K562 (cell line): ENCODE results near the gene SYMPK. TPM values are rescaled to one million over a fixed set of nuclear protein-coding genes. Genes with fewer than 3 reads are reported as not detected.
A peak's percentile ranks its signal among the peaks of the same experiment; 100 is the strongest.

Source experiments
- ATAC-seq: fragments of 200-7000 bp; cut with Tn5 transposase; 3 replicates; pipeline ENCODE4 v1.9.1; 2020; ENCODE audit warnings: moderate library complexity
- BruUV-seq: library from RNA; stranded (reverse); fragments of 400-500 nt; replicated peaks from 2 replicates; lab custom pipeline; 2021; lab: Mats Ljungman, UMichigan
- CTCF ChIA-PET: fragments of 300-600 bp; formaldehyde crosslinking; extraction: SDS; loops from one replicate; lab custom pipeline; 2021; ENCODE audit warnings: low intra/inter-chr PET ratio; lab: Yijun Ruan, JAX
- POLR2A ChIA-PET: fragments of 300-600, 350-650 bp; sonication (Branson Sonifier 250); formaldehyde crosslinking; extraction: SDS; loops from one replicate; lab custom pipeline; 2021; ENCODE audit warnings: antibody characterized with exemption, inconsistent platforms; lab: Yijun Ruan, JAX
- DNase-seq, 4 experiments: peaks; one replicate each; pipeline versions ENCODE4 v3.0.0 to v3.0.0-alpha.2; 2011 to 2018; ENCODE audit warnings: low spot score in 3 of 4, mixed read lengths in 3 of 4; ENCODE audit errors: extremely low read depth in 1 of 4
- FAIRE-seq: peaks from 2 replicates; lab custom pipeline; 2011; peaks lifted over from hg19 to GRCh38; lab: Jason Lieb, UNC
- H2AFZ ChIP-seq: 2 replicates; pipeline ENCODE4 v1.6.0; 2011; ENCODE audit warnings: low read depth, low read length, control low read depth, inconsistent platforms
- H3K27ac ChIP-seq: fragments of 200-600 bp; 3 replicates; pipeline ENCODE4 v1.8.0; 2011; ENCODE audit warnings: low read depth, mild to moderate bottlenecking, control low read depth, inconsistent platforms, low read length, moderate library complexity, mixed read lengths; ENCODE audit errors: extremely low read depth
- H3K27me3 ChIP-seq, 2 experiments: fragments of 300-600 bp in 1 of 2; 2 replicates in 1 of 2; 3 replicates in 1 of 2; pipeline versions ENCODE4 v1.6.0 to v1.8.0; 2011; ENCODE audit warnings: inconsistent platforms in 2 of 2, low read length in 2 of 2, mild to moderate bottlenecking in 1 of 2, mixed read lengths in 1 of 2, moderate library complexity in 1 of 2; ENCODE audit not compliant: control insufficient read depth in 2 of 2, insufficient read depth in 2 of 2
- H3K36me3 ChIP-seq: fragments of 300-600 bp; 3 replicates; pipeline ENCODE4 v1.8.0; 2011; ENCODE audit warnings: mild to moderate bottlenecking, low read length, inconsistent platforms; ENCODE audit not compliant: control insufficient read depth, insufficient read depth
- H3K4me1 ChIP-seq, 2 experiments: fragments of 200-600 bp in 1 of 2; replicated peaks in 1 of 2; 2 replicates in 1 of 2; 3 replicates in 1 of 2; pipeline versions ENCODE4 v1.5.1 to v1.8.0; 2011; ENCODE audit warnings: inconsistent platforms in 2 of 2, low read length in 2 of 2, mild to moderate bottlenecking in 1 of 2, mixed read lengths in 1 of 2, moderate library complexity in 1 of 2; ENCODE audit not compliant: control insufficient read depth in 2 of 2, insufficient read depth in 2 of 2
- H3K4me2 ChIP-seq: 2 replicates; pipeline ENCODE4 v1.6.1; 2011; ENCODE audit warnings: low read length, control low read depth, inconsistent platforms, mixed read lengths; ENCODE audit not compliant: insufficient read depth
- H3K4me3 ChIP-seq: fragments of 200-600 bp; sonication (generic), shearing (Covaris generic); 2 replicates; pipeline ENCODE4 v1.5.1; 2016; ENCODE audit warnings: control low read depth, inconsistent platforms
- H3K79me2 ChIP-seq: fragments of 200-600 bp; 3 replicates; pipeline ENCODE4 v1.8.0; 2011; ENCODE audit warnings: low read length, inconsistent platforms; ENCODE audit not compliant: control insufficient read depth, insufficient read depth
- H3K9ac ChIP-seq, 2 experiments: 2 replicates each; pipeline versions ENCODE4 v1.6.0 to v1.6.1; 2011; ENCODE audit warnings: low read depth in 2 of 2, low read length in 2 of 2, control low read depth in 1 of 2, inconsistent platforms in 1 of 2, mild to moderate bottlenecking in 1 of 2, mixed read lengths in 1 of 2; ENCODE audit not compliant: insufficient read depth in 1 of 2
- H3K9me1 ChIP-seq: one replicate; pipeline ENCODE4 v1.6.0; 2011; ENCODE audit warnings: inconsistent platforms, mild to moderate bottlenecking, low read length, moderate library complexity; ENCODE audit not compliant: control insufficient read depth, insufficient read depth
- H3K9me3 ChIP-seq: replicated peaks from 2 replicates; pipeline ENCODE4 v1.5.1; 2011; ENCODE audit warnings: low read depth, low read length, inconsistent platforms; ENCODE audit not compliant: control insufficient read depth, insufficient read depth
- H4K20me1 ChIP-seq: replicated peaks from 2 replicates; pipeline ENCODE4 v1.6.1; 2011; ENCODE audit warnings: low read length, inconsistent platforms, mixed read lengths; ENCODE audit not compliant: control insufficient read depth, insufficient read depth
- ETV1 ChIP-seq: fragments of 450-650 bp; conservative IDR thresholded peaks from 2 replicates; pipeline ENCODE4 v1.6.1; 2016; ENCODE audit warnings: missing genetic modification characterization, control low read depth, low read depth, missing compliant biosample characterization
- HIVEP1 ChIP-seq: fragments of 250-450 bp; sonication (Bioruptor Pico); IDR thresholded peaks from 2 replicates; pipeline ENCODE4 v1.4.0; 2020; ENCODE audit warnings: mild to moderate bottlenecking
- MAFF ChIP-seq: IDR thresholded peaks from 2 replicates; pipeline ENCODE4 v1.6.1; 2012; ENCODE audit warnings: low read length, improper control_type of control experiment
- NUFIP1 ChIP-seq: fragments of 450-650 bp; IDR thresholded peaks from 2 replicates; pipeline ENCODE4 v1.6.1; 2018; ENCODE audit not compliant: partially characterized antibody
- POLR2H ChIP-seq: IDR thresholded peaks from 2 replicates; pipeline ENCODE4 v1.6.1; 2016; ENCODE audit warnings: missing genetic modification characterization, low read depth, mild to moderate bottlenecking, control low read depth, missing compliant biosample characterization, moderate library complexity
- TEAD2 ChIP-seq: fragments of 450-650 bp; IDR thresholded peaks from 2 replicates; pipeline ENCODE4 v1.6.1; 2016; ENCODE audit warnings: missing genetic modification characterization, control low read depth, missing compliant biosample characterization
- TOE1 ChIP-seq, 2 experiments: fragments of 450-650 bp in 1 of 2; sonication (generic) in 1 of 2; formaldehyde crosslinking in 1 of 2; IDR thresholded peaks; 2 replicates each; pipeline versions ENCODE4 v1.7.1 to v1.8.0; 2016 to 2022; ENCODE audit warnings: borderline replicate concordance in 2 of 2, mild to moderate bottlenecking in 2 of 2, antibody characterized with exemption in 1 of 2, inconsistent platforms in 1 of 2, low read depth in 1 of 2, missing genetic modification reagents in 1 of 2, moderate library complexity in 1 of 2
- XRCC3 ChIP-seq: fragments of 450-650 bp; IDR thresholded peaks from 2 replicates; pipeline ENCODE4 v1.6.1; 2017; ENCODE audit warnings: mild to moderate bottlenecking, moderate library complexity
- ZBTB40 ChIP-seq, 2 experiments: fragments of 450-650 bp in 1 of 2; sonication (generic) in 1 of 2; formaldehyde crosslinking in 1 of 2; IDR thresholded peaks; 2 replicates each; pipeline versions ENCODE4 v1.7.1 to v1.9.0; 2016 to 2022; ENCODE audit warnings: inconsistent platforms in 1 of 2, mild to moderate bottlenecking in 1 of 2, missing genetic modification reagents in 1 of 2
- ZBTB9 ChIP-seq: fragments of 450-650 bp; formaldehyde crosslinking; IDR thresholded peaks from 2 replicates; pipeline ENCODE4 v1.4.0; 2020; ENCODE audit warnings: mild to moderate bottlenecking, moderate library complexity
- ZNF717 ChIP-seq: fragments of 250-450 bp; sonication (Bioruptor Pico); IDR thresholded peaks from 2 replicates; pipeline ENCODE4 v1.5.0; 2021
- WGBS: fragments of 100-300 bp; shearing (Covaris generic); methylation state at CpG from one replicate; pipeline ENCODE4 v1.1.6; 2016; ENCODE audit warnings: low coverage, mixed read lengths; ENCODE audit not compliant: insufficient coverage; ENCODE audit errors: missing lambda C conversion rate; 5-methylcytosine and 5-hydroxymethylcytosine counted together
- in situ Hi-C: fragments of 300-500 bp; cut with MboI; formaldehyde crosslinking; loops from 4 replicates; pipeline ENCODE4 v1.15.0; 2018; ENCODE audit warnings: inconsistent platforms, mixed read lengths
- intact Hi-C: fragments of 100-400 bp; cut with micrococcal nuclease; formaldehyde crosslinking; loops from 2 replicates; pipeline ENCODE4 v1.14.2; 2022
- polyA plus RNA-seq, 8 experiments: library from polyadenylated mRNA; depleted of rRNA in 4 of 8; stranded (reverse) in 5 of 8; unstranded in 3 of 8; fragments of >200 nt; fragmentation: Nextera tagmentation in 2 of 8; fragmentation: Illumina TruSeq in 1 of 8; extraction: Ambion mirVana in 2 of 8; extraction: Trizol in 1 of 8; gene quantifications; 2 replicates each; pipeline versions ENCODE4 v1.2.1 to v1.2.3, GENCODE V29; 2011 to 2014; ENCODE audit warnings: inconsistent platforms in 1 of 8, missing spikeins in 1 of 8
- total RNA-seq, 7 experiments: library from RNA; depleted of rRNA in 6 of 7; stranded (reverse); fragments of >200 nt in 6 of 7; fragmentation: Illumina TruSeq in 2 of 7; extraction: Trizol in 2 of 7; gene quantifications; 2 replicates each; pipeline versions ENCODE4 v1.2.1 to v1.2.3, GENCODE V29; 2011 to 2021; ENCODE audit warnings: low replicate concordance in 1 of 7

SYMPK gene
- total and polyA plus RNA-seq, 9 of the 15 experiments (the other 6 are each of a cell fraction or from before 2014, with no cell fraction given) = 0.73 to 95.5 (median 58.4) TPM

- ATAC-seq = no peak
- Histone ChIP-seq H3K27me3 (no peaks in the 10 kb centered on the region), H3K27ac (no peak overlapping the region), H3K4me1 (peaks cover 0 to 20% of the 10 kb centered on the region in 2 experiments; a peak in 3 of 5 replicates), H3K9me1 (peaks cover 5% of the 10 kb centered on the region), H4K20me1 (peaks cover 13% of the 10 kb centered on the region; the same call in 1 of the 2 replicates), H3K79me2 (no peaks in the 10 kb centered on the region), H3K9me3 (no peaks in the 10 kb centered on the region), H3K4me2 (no peak overlapping the region), H2AFZ (no peak overlapping the region), H3K4me3 (no peak overlapping the region), H3K36me3 (peaks cover 80% of the 10 kb centered on the region; the same call in 2 of the 3 replicates), H3K9ac (peak overlapping the region in 1 of 2 experiments; percentile 32; a peak in 2 of 4 replicates)
- BruUV-seq = no TSS peak
- WGBS = 85% methylated on average over 4 of the region's 5 CpGs
- FAIRE-seq = no peak
- ChIA-PET POLR2A (interaction anchor here (0.6 to 1.3 kb wide), 4 partner anchors 12 to 39 kb away, joined by 3 to 4 read pairs (median 4); no protein-coding TSS in a partner anchor), CTCF (no interaction called here)
- intact Hi-C loops = no loop called here
- no peak for DNase-seq
- in situ Hi-C loops = no loop called here
- no peak for TF ChIP-seq TOE1 (IDR thresholded peaks at IDR 0.05; ENCODE audit: borderline replicate concordance)
- no peak for TF ChIP-seq TOE1 (CRISPR knock-in tag; IDR thresholded peaks at IDR 0.05; ENCODE audit: borderline replicate concordance, low read depth)
- no peak for TF ChIP-seq ZBTB40 (IDR thresholded peaks at IDR 0.05)
- TF ChIP-seq ZBTB40 (CRISPR knock-in tag; IDR thresholded peaks at IDR 0.05) = no peak
- no peak for TF ChIP-seq POLR2H (tag)
- no peak for TF ChIP-seq XRCC3
- TF ChIP-seq ZNF717 (CRISPR knock-in tag) = no peak
- TF ChIP-seq MAFF = no peak
- TF ChIP-seq ZBTB9 (CRISPR knock-in tag) = no peak
- TF ChIP-seq TEAD2 = no peak
- no peak for TF ChIP-seq NUFIP1
- TF ChIP-seq ETV1 (tag) = no peak
- no peak for TF ChIP-seq HIVEP1 (CRISPR knock-in tag)
These were observed 40.2 kb downstream of the SYMPK start for GRCh38 chr19:45822716-45823115.
